Measurements from ENCODE around the gene GSE1.
A peak's percentile ranks its signal among the peaks of the same experiment; 100 is the strongest.

GSE1 gene

DNA sequence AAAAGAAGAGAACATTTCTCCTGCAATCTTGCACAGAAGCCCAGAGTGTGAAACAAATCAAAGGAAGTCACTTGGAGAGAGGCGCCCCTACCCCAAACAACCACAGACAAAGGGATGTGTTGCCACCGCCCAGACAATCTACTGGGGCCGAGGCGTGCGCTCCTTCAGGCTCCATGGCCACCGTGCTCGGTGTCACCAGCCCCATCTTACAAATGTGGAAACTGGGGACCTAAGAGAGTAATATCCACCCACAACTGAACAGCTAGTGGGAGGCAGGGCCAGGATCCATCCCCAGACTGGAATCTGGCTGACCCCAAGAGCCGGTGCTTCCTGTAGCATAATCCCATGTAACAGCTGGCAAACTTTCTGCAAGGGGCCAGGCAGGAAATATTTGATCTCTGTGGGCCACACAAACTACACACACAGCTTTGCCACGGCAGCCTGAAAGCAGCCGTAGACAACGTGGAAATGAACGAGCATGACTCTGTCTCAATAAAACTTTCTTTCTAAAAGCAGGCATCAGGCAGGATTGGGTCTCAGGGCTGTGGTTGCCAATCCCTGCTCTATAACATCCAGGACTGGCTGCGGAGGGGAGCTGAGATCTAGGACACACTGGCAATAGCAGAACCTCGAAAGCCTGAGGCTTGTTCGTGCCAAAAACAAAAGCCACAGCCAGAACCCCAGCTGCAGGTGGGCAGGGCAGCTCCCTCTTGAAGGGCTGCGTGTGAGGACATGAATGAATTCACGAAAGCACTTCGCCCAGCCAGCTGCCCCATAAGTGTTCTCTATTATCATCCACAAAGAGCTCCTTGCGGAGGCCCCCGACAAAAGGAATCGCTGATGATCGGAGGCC is 102.3 kb downstream of the GSE1 start:
- Histone ChIP-seq H3K4me1 (peaks cover 20 to 44% (median 38%) of the 10 kb centered on the region in 10 experiments), H3K27ac (peak overlapping the region in 4 of 11 experiments; percentile 10 to 47 (median 22); a peak in 6 of 22 replicates), H3K9ac (peak overlapping the region in 5 of 11 experiments; percentile 4 to 56 (median 19); a peak in 7 of 22 replicates), H3K4me3 (no peak overlapping the region), H3K27me3 (no peaks in the 10 kb centered on the region), H3K4me2 (peak overlapping the region; percentile 6 to 90 (median 82); a peak in 19 of 22 replicates), H3K9me3 (replicated peaks in 1 of 11) (peaks cover 6 to 14% (median 11%) of the 10 kb centered on the region in 11 experiments; a peak in 19 of 22 replicates), H4K20me1 (peaks cover 0 to 35% (median 0%) of the 10 kb centered on the region in 11 experiments; a peak in 10 of 22 replicates), H3K36me3 (peaks cover 0 to 16% (median 11%) of the 10 kb centered on the region in 11 experiments; a peak in 12 of 22 replicates)
- no peak for TF ChIP-seq Cebpa-rat (IDR thresholded peaks at IDR 0.05)

DNA sequence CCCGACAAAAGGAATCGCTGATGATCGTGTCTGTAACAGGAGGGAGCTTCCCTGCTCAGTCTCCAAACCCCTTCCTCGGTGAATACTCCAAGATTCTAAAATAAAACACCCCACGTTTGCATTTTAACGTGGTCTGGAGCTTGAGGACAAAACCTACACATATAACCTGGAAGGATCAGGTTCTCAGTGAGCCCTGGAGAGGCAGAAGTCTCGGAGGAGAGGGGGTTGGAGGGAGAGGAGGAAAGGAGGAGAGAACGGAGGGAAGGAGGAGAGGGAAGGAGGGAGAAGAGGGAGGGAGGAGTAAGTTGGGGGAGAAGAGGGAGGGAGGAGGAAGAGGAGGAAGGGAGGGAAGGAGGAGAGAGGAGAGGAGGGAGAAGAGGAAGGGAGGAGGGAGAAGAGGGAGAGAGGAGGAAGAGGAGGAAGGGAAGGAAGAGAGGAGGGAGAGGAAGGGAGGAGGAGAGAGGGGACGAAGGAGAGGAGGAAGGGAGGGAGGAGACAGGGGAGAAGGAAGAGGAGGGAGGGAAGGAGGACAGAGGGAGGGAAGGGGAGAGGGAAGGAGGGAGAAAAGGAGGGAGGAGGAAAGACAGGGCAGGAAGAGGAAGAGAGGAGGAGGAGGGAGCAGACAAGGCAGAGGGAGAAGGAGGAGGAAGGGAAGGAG is 103.0 kb downstream of the GSE1 start:
- H3K27me3 ChIP-seq = no peaks in the 10 kb centered on the region
- H3K4me2 ChIP-seq = peak overlapping the region; percentile 66 to 90 (median 82)
- peak overlapping the region in 5 of 11 experiments; percentile 16 to 54 (median 28); a peak in 6 of 22 replicates for H3K27ac ChIP-seq
- peaks cover 0 to 35% (median 0%) of the 10 kb centered on the region in 11 experiments; a peak in 10 of 22 replicates for H4K20me1 ChIP-seq
- H3K4me3 ChIP-seq = no peak overlapping the region; a peak in 1 of 20 replicates
- peaks cover 6 to 14% (median 11%) of the 10 kb centered on the region in 11 experiments; a peak in 19 of 22 replicates for H3K9me3 ChIP-seq (replicated peaks in 1 of 11)
- H3K9ac ChIP-seq = peak overlapping the region in 8 of 11 experiments; percentile 6 to 61 (median 45); a peak in 11 of 22 replicates
- peaks cover 20 to 46% (median 40%) of the 10 kb centered on the region in 10 experiments for H3K4me1 ChIP-seq
- peaks cover 0 to 16% (median 8%) of the 10 kb centered on the region in 11 experiments; a peak in 10 of 22 replicates for H3K36me3 ChIP-seq
- no peak for TF ChIP-seq Cebpa-rat (IDR thresholded peaks at IDR 0.05)

DNA sequence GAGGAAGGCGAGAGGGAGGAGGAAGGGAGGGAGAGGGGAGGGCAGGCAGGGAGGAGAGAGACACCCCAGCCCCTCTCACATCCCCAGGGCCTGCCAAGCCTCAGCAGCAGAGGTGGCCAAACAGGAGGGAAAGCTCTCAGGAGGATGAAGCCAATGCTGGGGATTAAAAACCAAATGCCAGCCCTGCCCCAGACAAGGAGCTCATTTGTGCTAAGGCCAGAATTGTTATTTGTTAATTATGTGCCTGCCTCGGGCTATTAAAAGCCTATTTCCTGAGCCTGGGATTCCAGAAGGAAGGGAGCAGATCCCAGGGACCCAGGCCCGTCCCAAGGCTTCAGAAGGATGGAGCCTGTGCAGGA is 103.5 kb downstream of the GSE1 start:
- peak overlapping the region in 9 of 11 experiments; percentile 0 to 61 (median 43); a peak in 14 of 22 replicates for H3K9ac ChIP-seq
- no peak overlapping the region; a peak in 1 of 20 replicates for H3K4me3 ChIP-seq
- H3K27ac ChIP-seq = peak overlapping the region in 4 of 11 experiments; percentile 26 to 54 (median 38); a peak in 4 of 22 replicates
- peaks cover 6 to 14% (median 11%) of the 10 kb centered on the region in 11 experiments; a peak in 19 of 22 replicates for H3K9me3 ChIP-seq (replicated peaks in 1 of 11)
- TF ChIP-seq Cebpa-rat (IDR thresholded peaks at IDR 0.05) = no peak
- H3K4me2 ChIP-seq = peak overlapping the region; percentile 66 to 90 (median 82)
- H3K27me3 ChIP-seq = no peaks in the 10 kb centered on the region
- peaks cover 0 to 14% (median 8%) of the 10 kb centered on the region in 11 experiments; a peak in 10 of 22 replicates for H3K36me3 ChIP-seq
- H3K4me1 ChIP-seq = peaks cover 20 to 50% (median 41%) of the 10 kb centered on the region in 10 experiments
- peaks cover 0 to 37% (median 0%) of the 10 kb centered on the region in 11 experiments; a peak in 10 of 22 replicates for H4K20me1 ChIP-seq

DNA sequence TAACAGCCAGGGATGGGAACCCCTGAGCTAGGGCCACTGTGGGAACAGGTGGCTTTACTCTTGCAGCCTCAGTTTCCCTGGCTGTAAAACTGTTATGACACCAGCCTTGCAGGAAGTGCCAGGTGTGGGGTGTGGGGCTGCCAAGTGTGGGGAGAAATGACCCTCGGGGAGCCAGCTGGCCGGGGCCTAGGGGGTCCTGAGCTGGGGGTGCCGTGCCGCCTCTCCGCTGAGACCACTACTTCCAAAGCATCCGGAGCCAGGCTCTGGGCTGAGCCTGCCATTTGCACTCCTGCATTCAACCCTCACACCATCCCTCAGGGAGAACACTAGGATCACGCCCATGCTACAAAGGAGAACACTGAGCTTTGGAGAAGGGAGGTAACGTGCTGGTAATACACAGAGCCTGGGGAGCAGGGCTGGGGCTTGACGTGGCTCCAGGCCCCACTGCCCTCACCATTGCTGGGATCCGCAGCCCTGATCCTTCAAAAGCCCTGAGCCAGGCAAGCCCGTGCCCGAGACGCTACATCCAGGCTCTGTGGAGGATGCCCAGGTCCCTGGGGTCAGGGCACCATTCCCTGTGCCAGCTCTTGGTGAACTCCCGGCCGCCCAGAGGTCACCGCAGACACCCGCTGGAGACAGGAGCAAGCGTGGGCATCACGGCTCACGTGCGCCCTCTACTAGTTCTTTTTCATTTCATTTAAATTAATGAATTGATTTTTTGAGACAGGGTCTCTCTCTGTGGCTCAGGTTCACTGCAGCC is 104.5 kb downstream of the GSE1 start:
- peak overlapping the region; percentile 0 to 61 (median 39); a peak in 14 of 22 replicates for H3K9ac ChIP-seq
- peak overlapping the region in 2 of 11 experiments; percentile 47 to 54; a peak in 1 of 22 replicates for H3K27ac ChIP-seq
- peaks cover 0 to 5% (median 2%) of the 10 kb centered on the region in 11 experiments; a peak in 7 of 22 replicates for H3K36me3 ChIP-seq
- no peak for TF ChIP-seq Cebpa-rat (IDR thresholded peaks at IDR 0.05)
- H3K9me3 ChIP-seq (replicated peaks in 1 of 11) = peaks cover 0 to 5% (median 3%) of the 10 kb centered on the region in 11 experiments; a peak in 14 of 22 replicates
- H3K4me3 ChIP-seq = no peak overlapping the region
- peaks cover 0 to 46% (median 0%) of the 10 kb centered on the region in 11 experiments; a peak in 10 of 22 replicates for H4K20me1 ChIP-seq
- peaks cover 20 to 57% (median 41%) of the 10 kb centered on the region in 10 experiments for H3K4me1 ChIP-seq
- H3K4me2 ChIP-seq = peak overlapping the region; percentile 66 to 90 (median 82)
- H3K27me3 ChIP-seq = no peaks in the 10 kb centered on the region

DNA sequence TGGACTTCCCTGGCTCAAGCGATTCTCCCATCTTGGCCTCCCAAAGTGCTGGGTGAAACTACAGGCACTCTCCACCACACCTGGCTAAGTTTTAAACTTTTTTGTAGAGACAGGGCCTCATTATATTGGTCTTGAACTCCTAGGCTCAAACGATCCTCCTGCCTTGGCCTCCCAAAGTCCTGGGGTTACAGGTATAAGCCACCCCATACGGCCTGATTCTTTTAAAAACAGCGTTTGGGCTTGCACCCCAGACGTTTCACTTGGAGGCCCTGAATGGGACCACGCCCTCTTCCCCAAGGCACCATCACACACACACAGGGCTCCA is 105.0 kb downstream of the GSE1 start:
- Histone ChIP-seq H3K4me3 (no peak overlapping the region), H3K27me3 (no peaks in the 10 kb centered on the region), H4K20me1 (peaks cover 0 to 49% (median 0%) of the 10 kb centered on the region in 11 experiments; a peak in 10 of 22 replicates), H3K9ac (no peak overlapping the region), H3K4me2 (peak overlapping the region in 10 of 11 experiments; percentile 7 to 90 (median 80); a peak in 13 of 22 replicates), H3K27ac (no peak overlapping the region), H3K9me3 (replicated peaks in 1 of 11) (no peaks in the 10 kb centered on the region), H3K36me3 (no peaks in the 10 kb centered on the region; a peak in 1 of 22 replicates), H3K4me1 (peaks cover 20 to 59% (median 41%) of the 10 kb centered on the region in 10 experiments)
- TF ChIP-seq Cebpa-rat (IDR thresholded peaks at IDR 0.05) = no peak

DNA sequence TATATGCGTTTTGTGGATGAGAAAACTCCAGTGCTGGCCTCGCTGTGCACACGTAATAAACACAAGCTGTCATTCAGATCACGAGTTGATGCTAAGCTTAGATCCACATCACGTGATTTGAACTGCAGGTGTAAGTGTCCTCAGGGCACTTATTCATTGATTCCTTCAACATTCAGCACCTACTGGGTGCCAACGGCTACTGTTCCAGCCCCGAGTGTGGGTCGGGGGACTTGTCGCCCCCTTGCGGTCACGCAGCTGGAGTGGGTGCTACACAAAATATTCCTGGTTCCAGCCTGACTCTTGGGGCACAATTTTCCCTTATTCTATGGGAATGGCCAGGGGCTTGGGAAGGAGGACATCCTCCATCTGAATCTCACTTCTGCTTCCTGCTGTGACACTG is 105.6 kb downstream of the GSE1 start:
- Histone ChIP-seq H4K20me1 (peaks cover 0 to 49% (median 0%) of the 10 kb centered on the region in 11 experiments; a peak in 10 of 22 replicates), H3K4me2 (peak overlapping the region in 6 of 11 experiments; percentile 21 to 88 (median 78); a peak in 6 of 22 replicates), H3K36me3 (no peaks in the 10 kb centered on the region), H3K27ac (no peak overlapping the region), H3K9me3 (replicated peaks in 1 of 11) (no peaks in the 10 kb centered on the region), H3K4me1 (peaks cover 20 to 60% (median 41%) of the 10 kb centered on the region in 10 experiments), H3K9ac (no peak overlapping the region), H3K4me3 (no peak overlapping the region), H3K27me3 (no peaks in the 10 kb centered on the region)
- no peak for TF ChIP-seq Cebpa-rat (IDR thresholded peaks at IDR 0.05)

DNA sequence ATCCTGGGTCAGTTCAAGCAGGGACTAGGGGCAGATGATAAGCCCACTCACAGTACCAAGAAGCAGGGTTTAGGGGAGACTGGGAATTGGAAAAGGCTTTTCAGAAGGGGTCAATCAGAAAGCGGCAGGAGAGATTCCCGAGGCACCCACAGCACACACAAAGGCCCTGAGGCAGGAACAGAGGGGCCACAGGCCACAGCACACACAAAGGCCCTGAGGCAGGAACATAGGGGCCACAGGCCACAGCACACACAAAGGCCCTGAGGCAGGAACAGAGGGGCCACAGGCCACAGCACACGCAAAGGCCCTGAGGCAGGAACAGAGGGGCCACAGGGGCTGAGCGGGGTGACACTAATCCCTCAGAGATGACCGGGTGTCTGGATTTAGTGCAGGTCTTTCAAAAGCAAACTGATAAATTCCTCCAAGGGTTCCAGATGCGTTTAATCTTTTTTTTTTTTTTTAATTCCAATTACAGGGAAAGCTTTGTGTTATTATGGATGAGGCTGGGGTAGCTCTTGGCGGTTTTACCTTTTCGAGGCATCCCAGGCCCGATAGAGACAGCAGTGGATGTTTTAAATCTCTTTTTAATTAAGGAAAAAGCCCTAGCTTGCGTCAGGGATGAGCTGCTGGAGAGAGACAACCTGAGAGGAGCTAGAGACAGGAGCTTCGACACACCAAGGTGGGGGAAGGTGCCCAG is 106.6 kb downstream of the GSE1 start:
- H3K9ac ChIP-seq = no peak overlapping the region
- peaks cover 0 to 49% (median 0%) of the 10 kb centered on the region in 11 experiments; a peak in 10 of 22 replicates for H4K20me1 ChIP-seq
- H3K9me3 ChIP-seq (replicated peaks in 1 of 11) = no peaks in the 10 kb centered on the region
- no peak overlapping the region for H3K4me2 ChIP-seq
- H3K4me3 ChIP-seq = no peak overlapping the region
- peaks cover 0 to 4% (median 0%) of the 10 kb centered on the region in 11 experiments; a peak in 1 of 22 replicates for H3K36me3 ChIP-seq
- H3K27me3 ChIP-seq = no peaks in the 10 kb centered on the region
- TF ChIP-seq Cebpa-rat (IDR thresholded peaks at IDR 0.05) = no peak
- H3K4me1 ChIP-seq = peaks cover 20 to 67% (median 43%) of the 10 kb centered on the region in 10 experiments
- no peak overlapping the region for H3K27ac ChIP-seq

Data from BLaER1 treated with 17β-estradiol and CSF1 and Interleukin-3, amounts not matched to agents 10 nM and 100 nM (cell line).